DMS114 treated with DMSO at 0.1 percent for 48 hours (cell line): ENCODE measurements around the gene STK11.
"Not testable (repeated sequence)": the region's sequence is repeated elsewhere in the genome, so short reads cannot be mapped to it uniquely, and the experiment has no call there.

Source experiments
- DNase-seq: peaks from one replicate; lab custom pipeline; 2025; ENCODE audit not compliant: unreplicated experiment; lab: John Stamatoyannopoulos, UW

Gene STK11

GRCh38 chr19:1169411-1169791 is 36.2 kb upstream of the STK11 start:
- DNase-seq: no peak

- DNase-seq: no peak
Measured at GRCh38 chr19:1169921-1170885, 35.4 kb upstream of the STK11 start.

- DNase-seq: no peak
Measured at GRCh38 chr19:1170938-1171754, 34.4 kb upstream of the STK11 start.

- DNase-seq: no peak
Measured at GRCh38 chr19:1171755-1172352, 33.7 kb upstream of the STK11 start.

- no peak for DNase-seq
Measured at GRCh38 chr19:1172353-1173158, 33.0 kb upstream of the STK11 start.

- no peak for DNase-seq
Measured at GRCh38 chr19:1173159-1173844, 32.3 kb upstream of the STK11 start.

GRCh38 chr19:1173845-1174809 is 31.5 kb upstream of the STK11 start, which contains the start of gene SBNO2:
SBNO2 (minus strand) TSS chr19:1174268; CDS start chr19:1154276, 19,992 bp downstream.
- DNase-seq: no peak

GRCh38 chr19:1177322-1178114 is 28.1 kb upstream of the STK11 start:
- no peak for DNase-seq

- no peak for DNase-seq
Measured at GRCh38 chr19:1181606-1182005, 24.0 kb upstream of the STK11 start.

GRCh38 chr19:1182068-1182467 is 23.5 kb upstream of the STK11 start:
- no peak for DNase-seq

GRCh38 chr19:1182727-1183126 is 22.9 kb upstream of the STK11 start:
- DNase-seq: no peak

- DNase-seq: no peak
Measured at GRCh38 chr19:1183543-1184172, 21.9 kb upstream of the STK11 start.

- no peak for DNase-seq
Measured at GRCh38 chr19:1189419-1189818, 16.2 kb upstream of the STK11 start.

- no peak for DNase-seq
Measured at GRCh38 chr19:1199531-1199930, 6.0 kb upstream of the STK11 start.

- not testable (repeated sequence) for DNase-seq
Measured at GRCh38 chr19:1200614-1201013, 5.0 kb upstream of the STK11 start.

- DNase-seq: no peak
Measured at GRCh38 chr19:1206150-1206863, 729 bp downstream of the STK11 start.

- no peak for DNase-seq
Measured at GRCh38 chr19:1206864-1207450, 1.4 kb downstream of the STK11 start.
